GM19452 (cell line): ENCODE measurements around the gene MSLN.
A peak's percentile ranks its signal among the peaks of the same experiment; 100 is the strongest.

ENCODE experiments used
- ATAC-seq: cut with Tn5 transposase; IDR thresholded peaks from one replicate; pipeline ENCODE4 v1.9.1; 2021; ENCODE audit not compliant: unreplicated experiment

Gene MSLN

GRCh38 chr16:801584-802363 is 41.2 kb downstream of the MSLN start:
- ATAC-seq, result no peak

GRCh38 chr16:802461-802860 is 41.9 kb downstream of the MSLN start:
- no peak for ATAC-seq

DNA sequence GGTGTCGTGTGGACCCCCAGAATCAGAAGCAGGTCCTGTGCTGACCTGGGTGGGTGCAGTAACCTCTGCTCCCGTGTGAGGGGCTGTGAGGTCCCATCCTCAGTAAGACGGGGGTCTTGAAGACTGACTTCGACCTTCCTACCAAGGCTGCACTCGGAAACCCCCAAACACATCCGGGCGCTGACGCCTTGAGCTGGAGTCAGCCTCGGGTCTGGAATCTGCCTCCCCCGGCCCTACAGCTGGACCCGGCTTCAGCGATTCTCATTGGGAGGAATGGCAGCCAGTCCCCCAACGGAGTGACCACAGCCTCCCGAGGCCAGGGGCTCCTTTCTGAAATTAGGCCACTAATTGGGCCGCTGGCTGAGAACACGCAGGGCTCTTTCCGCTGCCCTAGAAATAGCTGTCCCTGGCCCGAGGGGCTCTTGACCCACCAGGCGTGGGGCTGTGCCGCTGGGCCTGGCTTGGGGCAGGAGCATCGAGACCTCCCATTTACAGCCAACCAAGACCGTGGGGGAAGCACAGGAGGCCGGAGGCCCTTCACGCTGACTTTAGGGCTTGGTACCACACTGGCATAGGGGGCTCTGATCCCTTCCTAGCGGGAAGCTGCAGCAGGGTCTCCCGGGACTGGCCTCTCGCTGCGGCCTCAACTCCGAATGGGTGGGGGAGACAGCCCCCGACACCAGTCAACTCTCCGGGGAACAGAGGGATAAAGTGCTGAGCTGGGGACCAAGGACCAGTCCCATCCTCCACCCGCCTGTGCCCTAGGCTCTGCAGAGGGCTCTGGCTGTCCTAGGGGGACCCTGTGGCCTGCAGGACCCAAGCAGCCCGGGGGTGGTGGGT is 42.6 kb downstream of the MSLN start:
- ATAC-seq, result no peak

DNA sequence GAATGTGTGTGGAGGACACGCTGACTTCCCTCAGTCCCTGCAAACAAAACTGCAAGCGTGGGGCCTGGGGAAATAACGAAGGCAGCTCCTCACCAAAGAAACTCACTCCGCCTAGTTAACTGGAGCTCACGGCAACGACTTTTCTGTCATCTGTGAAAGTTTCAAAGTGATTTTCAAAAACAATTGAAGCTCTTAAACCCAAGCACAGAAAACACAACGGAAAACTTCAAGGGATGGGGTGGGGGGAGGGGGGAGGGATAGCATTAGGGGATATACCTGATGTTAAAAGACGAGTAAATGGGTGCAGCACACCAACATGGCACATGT is 43.2 kb downstream of the MSLN start:
- no peak for ATAC-seq

DNA sequence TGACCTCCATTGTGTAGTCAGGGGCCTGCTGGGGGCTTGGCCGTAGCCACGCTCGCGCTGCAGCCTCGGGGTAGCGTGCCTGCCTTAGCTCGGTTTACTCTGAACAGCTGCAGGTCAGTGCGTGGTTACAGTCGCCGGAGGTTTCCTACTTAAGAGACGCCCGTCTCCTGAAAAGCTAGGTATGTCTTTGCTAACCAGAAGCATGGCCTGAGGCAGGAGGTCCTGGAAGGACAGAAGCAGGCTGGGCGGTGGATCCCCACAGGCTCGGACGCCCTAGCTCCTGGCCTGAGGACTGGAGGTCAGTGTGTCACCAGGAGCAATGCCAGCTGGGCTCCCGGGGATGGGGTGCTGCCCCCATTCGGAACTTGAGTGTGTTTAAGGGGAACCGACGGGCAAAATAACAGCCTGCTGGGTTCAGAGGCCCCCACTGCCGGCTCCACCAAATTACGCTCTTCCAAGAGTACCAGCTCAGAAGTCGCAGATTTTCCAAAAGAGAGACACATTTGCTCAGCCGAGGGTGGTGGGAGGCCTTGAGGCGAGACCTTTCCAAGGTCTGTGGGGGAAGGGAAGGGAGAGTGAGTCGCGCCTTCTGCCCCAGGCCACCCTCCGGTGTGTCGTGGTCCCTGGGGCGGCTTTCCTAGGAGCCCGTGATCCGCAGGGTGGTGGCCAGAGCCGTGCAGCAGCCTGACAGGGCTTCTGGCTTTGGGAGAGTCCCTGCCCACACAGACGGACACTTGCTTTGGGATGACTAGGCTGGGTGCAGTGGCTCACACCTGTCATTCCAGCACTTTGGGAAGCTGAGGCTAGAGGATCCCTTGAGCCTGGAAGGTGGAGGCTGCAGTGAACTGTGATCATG is 43.9 kb downstream of the MSLN start:
- ATAC-seq, result no peak

DNA sequence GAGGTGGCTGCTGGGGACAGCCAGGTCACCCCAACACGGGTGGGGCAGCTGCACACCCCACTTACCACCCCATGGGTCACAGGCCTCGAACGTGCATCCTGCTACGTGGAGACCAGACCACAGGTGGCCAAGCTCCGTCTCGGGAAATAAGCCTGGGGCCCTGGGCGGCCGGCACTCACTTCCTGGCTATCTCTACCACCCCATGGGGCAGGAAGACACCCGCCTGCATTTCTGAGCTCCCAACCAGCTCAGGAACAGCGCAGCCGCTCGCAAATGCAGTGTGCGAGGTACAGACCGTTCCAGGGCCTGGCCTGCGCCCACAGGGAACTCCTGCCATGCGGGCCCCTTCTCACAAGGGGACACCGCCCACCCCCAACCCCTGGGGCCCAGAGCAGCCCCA is 44.9 kb downstream of the MSLN start:
- ATAC-seq, result no peak

DNA sequence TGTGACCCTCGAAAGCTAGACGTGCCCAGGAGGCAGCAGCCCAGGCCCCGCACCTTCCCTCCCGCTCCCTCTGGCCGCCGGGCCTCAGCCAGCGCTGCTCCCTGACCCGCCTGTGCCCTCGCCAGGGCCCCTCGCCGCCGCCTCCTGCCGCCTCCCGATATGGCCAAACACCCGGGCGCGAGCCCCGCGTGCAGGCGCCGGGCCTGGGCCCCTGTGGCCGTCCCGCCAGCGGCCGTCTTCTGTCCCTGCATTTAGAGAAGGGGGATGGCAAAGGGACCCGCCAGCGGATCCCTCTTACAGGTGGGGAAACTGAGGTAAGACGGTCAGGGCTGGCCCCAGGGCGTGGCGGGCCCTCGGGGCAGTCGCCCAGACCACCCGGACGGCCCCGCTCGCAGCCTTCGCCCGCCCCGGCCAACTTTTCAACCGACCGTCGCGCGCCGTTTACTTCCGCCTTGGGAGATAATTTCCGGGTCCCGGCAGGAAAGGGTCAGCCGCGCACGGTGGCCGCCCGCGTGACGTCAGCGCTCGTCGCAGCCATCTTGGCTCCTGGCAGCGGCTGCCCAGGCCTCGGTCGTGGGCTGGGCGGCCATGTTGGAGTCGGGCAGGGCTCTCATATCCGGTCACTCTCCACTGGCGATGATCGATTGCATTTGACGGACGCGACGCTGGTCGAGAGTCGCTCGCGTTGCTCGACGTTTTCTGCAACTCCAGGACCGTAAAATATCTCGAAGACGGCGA is 47.0 kb downstream of the MSLN start:
- peak; percentile 88 for ATAC-seq

- ATAC-seq, result no peak
Observed at GRCh38 chr16:808085-808386, 47.5 kb downstream of the MSLN start.

GRCh38 chr16:813204-813915 is 52.8 kb downstream of the MSLN start:
- ATAC-seq, result no peak

- no peak for ATAC-seq
Observed at GRCh38 chr16:813916-814412, 53.4 kb downstream of the MSLN start.

DNA sequence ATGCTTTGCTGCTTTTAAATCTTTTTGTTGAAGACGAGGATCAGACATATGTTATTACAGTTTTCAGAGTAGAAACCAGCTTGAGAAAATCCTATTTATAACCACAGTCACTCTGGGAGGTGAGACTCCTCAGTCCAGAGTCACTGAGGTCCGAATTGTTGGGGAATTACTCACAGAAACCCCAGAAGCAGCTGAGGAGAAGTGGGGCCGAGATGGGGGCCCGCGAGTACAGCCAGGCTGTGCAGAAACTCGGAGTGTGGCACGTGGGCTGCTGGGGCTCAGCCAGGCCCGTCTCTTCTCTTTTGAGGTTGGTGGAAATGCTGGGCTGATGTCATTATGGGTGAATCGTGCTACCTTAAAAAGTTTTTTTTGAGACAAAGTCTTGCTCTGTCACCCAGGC is 54.4 kb downstream of the MSLN start:
- no peak for ATAC-seq

GRCh38 chr16:815861-816260 is 55.3 kb downstream of the MSLN start:
- no peak for ATAC-seq

GRCh38 chr16:817001-817906 is 56.7 kb downstream of the MSLN start:
- ATAC-seq, result no peak

DNA sequence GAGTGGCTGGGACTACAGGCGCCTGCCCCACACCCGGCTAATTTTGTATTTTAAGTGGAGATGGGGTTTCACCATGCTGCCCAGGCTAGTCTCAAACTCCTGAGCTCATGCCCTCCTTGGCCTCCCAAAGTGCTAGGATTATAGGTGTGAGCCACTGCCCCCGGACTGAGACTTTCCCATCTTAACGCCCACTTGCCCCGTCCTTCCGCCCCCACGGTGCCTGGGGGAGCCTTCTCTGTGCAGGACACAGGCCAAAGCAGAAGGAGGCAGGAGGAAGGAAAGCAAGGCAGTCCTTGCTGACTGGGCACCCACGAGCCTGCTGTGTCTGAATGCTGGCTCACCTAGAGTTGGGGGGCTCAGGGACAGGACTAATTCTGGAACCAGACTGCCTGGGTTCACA is 57.6 kb downstream of the MSLN start:
- ATAC-seq, result no peak
